GM23248 (cell line): ENCODE data around the gene TPI1. TPM values are rescaled to one million over a fixed set of nuclear protein-coding genes. Genes with fewer than 3 reads are reported as not detected.

Experiments
- DNase-seq: peaks from one replicate; pipeline ENCODE4 v3.0.0-alpha.2; 2015
- H2AFZ ChIP-seq: fragments of 200-600 bp; sonication (generic); 2 replicates; pipeline ENCODE4 v1.6.1; 2016; ENCODE audit warnings: antibody characterized with exemption
- H3F3A ChIP-seq: fragments of 200-600 bp; sonication (generic); 2 replicates; pipeline ENCODE4 v1.6.1; 2016; ENCODE audit warnings: mild to moderate bottlenecking, antibody characterized with exemption, mixed run types; ENCODE audit not compliant: insufficient read depth
- H3K27ac ChIP-seq: fragments of 200-600 bp; sonication (generic); 2 replicates; pipeline ENCODE4 v1.5.1; 2016; ENCODE audit warnings: mild to moderate bottlenecking
- H3K27me3 ChIP-seq: fragments of 200-600 bp; sonication (generic); replicated peaks from 2 replicates; pipeline ENCODE4 v1.6.1; 2016; ENCODE audit warnings: mild to moderate bottlenecking; ENCODE audit not compliant: insufficient read depth
- H3K36me3 ChIP-seq: fragments of 200-600 bp; sonication (generic); 2 replicates; pipeline ENCODE4 v1.6.1; 2016; ENCODE audit warnings: low read depth, mild to moderate bottlenecking
- H3K4me1 ChIP-seq: fragments of 200-600 bp; sonication (generic); 2 replicates; pipeline ENCODE4 v1.6.1; 2016; ENCODE audit warnings: mild to moderate bottlenecking; ENCODE audit not compliant: insufficient read depth
- H3K4me2 ChIP-seq: fragments of 200-600 bp; sonication (generic); one replicate; pipeline ENCODE4 v1.6.1; 2016; ENCODE audit warnings: mild to moderate bottlenecking; ENCODE audit not compliant: unreplicated experiment
- H3K4me3 ChIP-seq: fragments of 200-600 bp; sonication (generic); 2 replicates; pipeline ENCODE4 v1.5.1; 2016; ENCODE audit warnings: mild to moderate bottlenecking
- H3K79me2 ChIP-seq: fragments of 200-600 bp; sonication (generic); 2 replicates; pipeline ENCODE4 v1.6.1; 2016; ENCODE audit warnings: mild to moderate bottlenecking; ENCODE audit not compliant: insufficient read depth
- H3K9ac ChIP-seq: fragments of 200-600 bp; sonication (generic); 2 replicates; pipeline ENCODE4 v1.6.1; 2016; ENCODE audit warnings: mild to moderate bottlenecking
- H3K9me2 ChIP-seq: fragments of 200-600 bp; sonication (generic); 2 replicates; pipeline ENCODE4 v1.6.1; 2016; ENCODE audit warnings: mixed run types, mild to moderate bottlenecking, moderate library complexity; ENCODE audit not compliant: insufficient read depth
- H3K9me3 ChIP-seq: fragments of 200-600 bp; sonication (generic); one replicate; pipeline ENCODE4 v1.6.1; 2017; ENCODE audit warnings: low read depth
- H4K20me1 ChIP-seq: fragments of 200-600 bp; sonication (generic); 2 replicates; pipeline ENCODE4 v1.6.0; 2016; ENCODE audit not compliant: insufficient read depth
- EZH2 ChIP-seq: fragments of 200-600 bp; sonication (generic); IDR thresholded peaks from 2 replicates; pipeline ENCODE4 v1.6.1; 2018; ENCODE audit warnings: antibody characterized with exemption, mild to moderate bottlenecking; ENCODE audit not compliant: insufficient read depth, poor library complexity, severe bottlenecking
- EZH2phosphoT487 ChIP-seq: fragments of 200-600 bp; sonication (generic); IDR thresholded peaks from 2 replicates; pipeline ENCODE4 v1.6.1; 2018; ENCODE audit warnings: antibody characterized with exemption, moderate library complexity, mild to moderate bottlenecking, low read depth; ENCODE audit not compliant: insufficient read depth
- WGBS, 2 experiments: methylation state at CpG; one replicate each; pipeline ENCODE4 v1.1.6; 2015 to 2017; ENCODE audit warnings: low lambda C conversion rate in 2 of 2, low coverage in 1 of 2; ENCODE audit errors: missing lambda C conversion rate in 2 of 2; 5-methylcytosine and 5-hydroxymethylcytosine counted together
- in situ Hi-C: fragments of 300-500 bp; cut with MboI; formaldehyde crosslinking; loops from 2 replicates; pipeline ENCODE4 v1.15.0; 2020
- polyA plus RNA-seq: library from polyadenylated mRNA; unstranded; fragments of >200 nt; fragmentation: Nextera tagmentation; extraction: Ambion mirVana; gene quantifications from 2 replicates; pipeline ENCODE4 v1.2.1, GENCODE V29; 2016
- total RNA-seq: library from RNA; depleted of rRNA; stranded (reverse); fragments of >200 nt; shearing (Covaris generic); gene quantifications from 2 replicates; pipeline ENCODE4 v1.2.3, GENCODE V29; 2014

Gene TPI1
- total and polyA plus RNA-seq, 2 experiments from 2014 or later = 1,799 to 1,936 TPM

GRCh38 chr12:6855322-6855721, 12.0 kb upstream of the TPI1 start:
- no peak overlapping the region for H3K27ac ChIP-seq
- TF ChIP-seq EZH2 (no peak), EZH2phosphoT487 (no peak)

GRCh38 chr12:6858799-6859198, 8.5 kb upstream of the TPI1 start:
- Histone ChIP-seq H3K27me3 (no peaks in the 10 kb centered on the region), H3K4me1 (peaks cover 7% of the 10 kb centered on the region), H3K9ac (no peak overlapping the region), H3K4me2 (no peak overlapping the region), H3K9me2 (no peaks in the 10 kb centered on the region), H3K9me3 (no peaks in the 10 kb centered on the region), H3K27ac (no peak overlapping the region), H3K36me3 (peaks cover 47% of the 10 kb centered on the region), H3K79me2 (peaks cover 45% of the 10 kb centered on the region), H3F3A (peaks cover 9% of the 10 kb centered on the region), H4K20me1 (no peaks in the 10 kb centered on the region), H3K4me3 (no peak overlapping the region), H2AFZ (no peak overlapping the region)
- WGBS, 2 experiments = 100% methylated on average over 2 of the region's 2 CpGs
- in situ Hi-C loops = no loop called here
- TF ChIP-seq EZH2phosphoT487 = no peak
- no peak for DNase-seq

More at GRCh38 chr12:6855322-6855721, 12.0 kb upstream of the TPI1 start:
- in situ Hi-C loops = no loop called here
- 92 to 94% methylated on average over 14 of the region's 14 CpGs for WGBS, 2 experiments
- H3F3A ChIP-seq = peaks cover 17% of the 10 kb centered on the region
- no peaks in the 10 kb centered on the region for H3K27me3 ChIP-seq
- no peak overlapping the region for H2AFZ ChIP-seq
- peaks cover 29% of the 10 kb centered on the region; the same call in 1 of the 2 replicates for H3K36me3 ChIP-seq
- no peaks in the 10 kb centered on the region for H3K9me3 ChIP-seq
- peaks cover 57% of the 10 kb centered on the region for H3K79me2 ChIP-seq
- no peak overlapping the region for H3K9ac ChIP-seq
- no peak for DNase-seq
- peaks cover 14% of the 10 kb centered on the region for H3K4me1 ChIP-seq
- no peaks in the 10 kb centered on the region for H4K20me1 ChIP-seq
- no peaks in the 10 kb centered on the region for H3K9me2 ChIP-seq
- H3K4me3 ChIP-seq = no peak overlapping the region
- no peak overlapping the region for H3K4me2 ChIP-seq

GRCh38 chr12:6860116-6860515, 7.2 kb upstream of the TPI1 start:
- in situ Hi-C loops = no loop called here
- no peak overlapping the region for H3K4me2 ChIP-seq
- no peaks in the 10 kb centered on the region for H3K4me1 ChIP-seq
- no peak overlapping the region for H2AFZ ChIP-seq
- peaks cover 47% of the 10 kb centered on the region for H3K36me3 ChIP-seq
- no peaks in the 10 kb centered on the region for H4K20me1 ChIP-seq
- no peak overlapping the region for H3K27ac ChIP-seq
- 95 to 96% methylated on average over 9 of the region's 9 CpGs for WGBS, 2 experiments
- H3K9me3 ChIP-seq = no peaks in the 10 kb centered on the region
- DNase-seq = no peak
- H3K9ac ChIP-seq = no peak overlapping the region
- H3F3A ChIP-seq = peaks cover 4% of the 10 kb centered on the region; the same call in 1 of the 2 replicates
- no peak for TF ChIP-seq EZH2phosphoT487
- no peak for TF ChIP-seq EZH2
- H3K9me2 ChIP-seq = no peaks in the 10 kb centered on the region
- H3K4me3 ChIP-seq = no peak overlapping the region
- H3K79me2 ChIP-seq = peaks cover 32% of the 10 kb centered on the region
- no peaks in the 10 kb centered on the region for H3K27me3 ChIP-seq

- DNase-seq = no peak
- H3K4me1 ChIP-seq = no peaks in the 10 kb centered on the region
- no peaks in the 10 kb centered on the region for H3K9me2 ChIP-seq
- no peaks in the 10 kb centered on the region for H4K20me1 ChIP-seq
- WGBS, 2 experiments = 91 to 92% methylated on average over 7 of the region's 7 CpGs
- H3K27me3 ChIP-seq = no peaks in the 10 kb centered on the region
- H3K9ac ChIP-seq = no peak overlapping the region
- H3K9me3 ChIP-seq = no peaks in the 10 kb centered on the region
- TF ChIP-seq EZH2 (no peak), EZH2phosphoT487 (no peak)
- no peak overlapping the region for H3K27ac ChIP-seq
- in situ Hi-C loops = no loop called here
- H3F3A ChIP-seq = peaks cover 4% of the 10 kb centered on the region; the same call in 1 of the 2 replicates
- peaks cover 47% of the 10 kb centered on the region for H3K36me3 ChIP-seq
- H3K4me3 ChIP-seq = no peak overlapping the region
- no peak overlapping the region for H2AFZ ChIP-seq
- peaks cover 24% of the 10 kb centered on the region for H3K79me2 ChIP-seq
- H3K4me2 ChIP-seq = no peak overlapping the region
These were observed 6.4 kb upstream of the TPI1 start for GRCh38 chr12:6860942-6861341.

- H3K27me3 ChIP-seq = no peaks in the 10 kb centered on the region
- peaks cover 47% of the 10 kb centered on the region for H3K36me3 ChIP-seq
- peaks cover 4% of the 10 kb centered on the region; the same call in 1 of the 2 replicates for H3F3A ChIP-seq
- no peak overlapping the region for H2AFZ ChIP-seq
- 96 to 99% methylated on average over 9 of the region's 9 CpGs for WGBS, 2 experiments
- TF ChIP-seq EZH2phosphoT487 (no peak), EZH2 (no peak)
- H3K4me2 ChIP-seq = no peak overlapping the region
- no peak overlapping the region for H3K9ac ChIP-seq
- H3K79me2 ChIP-seq = peaks cover 19% of the 10 kb centered on the region
- H3K9me3 ChIP-seq = no peaks in the 10 kb centered on the region
- no peaks in the 10 kb centered on the region for H4K20me1 ChIP-seq
- no peaks in the 10 kb centered on the region for H3K9me2 ChIP-seq
- in situ Hi-C loops = no loop called here
- H3K4me1 ChIP-seq = no peaks in the 10 kb centered on the region
- no peak overlapping the region for H3K4me3 ChIP-seq
- no peak overlapping the region for H3K27ac ChIP-seq
- DNase-seq = no peak
These were observed 5.9 kb upstream of the TPI1 start for GRCh38 chr12:6861391-6861790.
